NCI-H82 treated with DMSO at 0.1 percent for 48 hours (cell line): ENCODE results near the gene BMP10.

ENCODE experiments used
- DNase-seq: peaks from one replicate; lab custom pipeline; 2025; ENCODE audit not compliant: unreplicated experiment; lab: John Stamatoyannopoulos, UW

BMP10 gene

GRCh38 chr2:68871159-68871764, at the start of gene BMP10:
BMP10 (minus strand) TSS chr2:68871397; CDS start chr2:68871358, 39 bp downstream.
- no peak for DNase-seq

- DNase-seq = no peak
These were observed 49.4 kb upstream of the BMP10 start for GRCh38 chr2:68920481-68921170.

GRCh38 chr2:68918497-68918896, 47.3 kb upstream of the BMP10 start:
- DNase-seq = no peak

- DNase-seq = no peak
These were observed 46.0 kb upstream of the BMP10 start for GRCh38 chr2:68917034-68917718.

- DNase-seq = no peak
These were observed 45.0 kb upstream of the BMP10 start for GRCh38 chr2:68916226-68916625.

- no peak for DNase-seq
These were observed 44.2 kb upstream of the BMP10 start for GRCh38 chr2:68915393-68915792.

GRCh38 chr2:68913359-68913758, 42.2 kb upstream of the BMP10 start:
- DNase-seq = no peak

GRCh38 chr2:68912732-68913131, 41.5 kb upstream of the BMP10 start:
- DNase-seq = no peak

GRCh38 chr2:68912111-68912510, 40.9 kb upstream of the BMP10 start:
- no peak for DNase-seq

GRCh38 chr2:68911709-68912108, 40.5 kb upstream of the BMP10 start:
- DNase-seq = no peak

GRCh38 chr2:68911246-68911645, 40.0 kb upstream of the BMP10 start:
- DNase-seq = no peak

GRCh38 chr2:68909793-68910674, 38.8 kb upstream of the BMP10 start:
- peak; percentile 18 for DNase-seq

GRCh38 chr2:68908392-68908970, 37.3 kb upstream of the BMP10 start:
- no peak for DNase-seq

GRCh38 chr2:68907920-68908253, 36.7 kb upstream of the BMP10 start:
- DNase-seq = no peak

GRCh38 chr2:68907232-68907919, 36.2 kb upstream of the BMP10 start:
- DNase-seq = no peak

- no peak for DNase-seq
These were observed 35.5 kb upstream of the BMP10 start for GRCh38 chr2:68906716-68907115.

- no peak for DNase-seq
These were observed 33.9 kb upstream of the BMP10 start for GRCh38 chr2:68905116-68905515.

GRCh38 chr2:68901561-68901960, 30.4 kb upstream of the BMP10 start:
- DNase-seq = no peak

GRCh38 chr2:68901199-68901514, 30.0 kb upstream of the BMP10 start:
- DNase-seq = no peak

GRCh38 chr2:68900496-68901198, 29.4 kb upstream of the BMP10 start:
- DNase-seq = no peak
